VCaP (cell line): Measurements from ENCODE around the gene VPS25.

ENCODE experiments used
- H3K27ac ChIP-seq: fragments of 450-650 bp; 2 replicates; pipeline ENCODE4 v1.5.1; 2017
- CTCF ChIP-seq: fragments of 450-650 bp; conservative IDR thresholded peaks from 2 replicates; pipeline ENCODE4 v1.5.1; 2017; ENCODE audit warnings: mild to moderate bottlenecking, moderate library complexity

VPS25 gene

GRCh38 chr17:42798011-42798382 is 24.7 kb downstream of the VPS25 start:
- H3K27ac ChIP-seq, result peak overlapping the region; percentile 77; the same call in 1 of the 2 replicates
- no peak for TF ChIP-seq CTCF

GRCh38 chr17:42798383-42799380 is 25.4 kb downstream of the VPS25 start, which contains the start of the genes CNTD1 and COA3:
CNTD1 (plus strand) TSS chr17:42798861; CDS start chr17:42799068, 207 bp downstream.
COA3 (minus strand) TSS chr17:42798704; CDS start chr17:42798681, 23 bp downstream.
- H3K27ac ChIP-seq, result peak within 1 kb of the TSS; percentile 77; the same call in 1 of the 2 replicates
- no peak for TF ChIP-seq CTCF

GRCh38 chr17:42803074-42803883 is 30.0 kb downstream of the VPS25 start:
- peak overlapping the region; percentile 91 for H3K27ac ChIP-seq
- TF ChIP-seq CTCF, result no peak

- TF ChIP-seq CTCF, result no peak
- H3K27ac ChIP-seq, result peak overlapping the region; percentile 91
Measured at GRCh38 chr17:42804918-42805367, 31.7 kb downstream of the VPS25 start.

GRCh38 chr17:42806249-42806648 is 33.0 kb downstream of the VPS25 start:
- TF ChIP-seq CTCF, result no peak
- H3K27ac ChIP-seq, result peak overlapping the region; percentile 91

- TF ChIP-seq CTCF, result no peak
- H3K27ac ChIP-seq, result no peak overlapping the region
Measured at GRCh38 chr17:42809250-42809649, 36.0 kb downstream of the VPS25 start.
